SK-N-SH (cell line): ENCODE measurements around the gene SLC28A3.

Source experiments
- CTCF ChIP-seq: fragments of 200-600 bp; sonication (generic); IDR thresholded peaks from 2 replicates; pipeline ENCODE4 v1.6.1; 2017; ENCODE audit warnings: antibody characterized with exemption, mild to moderate bottlenecking, moderate library complexity
- FOXM1 ChIP-seq: IDR thresholded peaks from 2 replicates; pipeline ENCODE4 v1.4.0; 2012; ENCODE audit warnings: low read depth, mild to moderate bottlenecking
- GATA2 ChIP-seq: sonication (generic); formaldehyde crosslinking; IDR thresholded peaks from 2 replicates; pipeline ENCODE4 v1.5.0; 2020; ENCODE audit warnings: mild to moderate bottlenecking, missing genetic modification reagents
- NFIC ChIP-seq: IDR thresholded peaks from 2 replicates; pipeline ENCODE4 v1.4.0; 2012; ENCODE audit warnings: borderline replicate concordance
- NRF1 ChIP-seq: IDR thresholded peaks from 2 replicates; pipeline ENCODE4 v1.6.1; 2012; ENCODE audit warnings: low read depth, mild to moderate bottlenecking, low read length
- POLR2AphosphoS5 ChIP-seq: IDR thresholded peaks from 2 replicates; pipeline ENCODE4 v1.6.1; 2012; ENCODE audit warnings: low read depth, low read length
- SIN3A ChIP-seq: IDR thresholded peaks from 2 replicates; pipeline ENCODE4 v1.6.1; 2012; ENCODE audit warnings: low read depth, mild to moderate bottlenecking, low read length, moderate library complexity, borderline replicate concordance
- SMC3 ChIP-seq: IDR thresholded peaks from 2 replicates; pipeline ENCODE4 v1.6.1; 2012; ENCODE audit warnings: low read depth, low read length, improper control_type of control experiment
- TF ChIP-seq, protein P1 (sequence below): IDR thresholded peaks from 2 replicates; pipeline ENCODE4 v1.4.0; 2012; ENCODE audit warnings: low read depth
- TF ChIP-seq, protein P2 (sequence below): fragments of 150-350 bp; IDR thresholded peaks from 2 replicates; pipeline ENCODE4 v1.6.1; 2017; ENCODE audit warnings: antibody characterized with exemption, low read length, low read depth, borderline replicate concordance

DNA sequence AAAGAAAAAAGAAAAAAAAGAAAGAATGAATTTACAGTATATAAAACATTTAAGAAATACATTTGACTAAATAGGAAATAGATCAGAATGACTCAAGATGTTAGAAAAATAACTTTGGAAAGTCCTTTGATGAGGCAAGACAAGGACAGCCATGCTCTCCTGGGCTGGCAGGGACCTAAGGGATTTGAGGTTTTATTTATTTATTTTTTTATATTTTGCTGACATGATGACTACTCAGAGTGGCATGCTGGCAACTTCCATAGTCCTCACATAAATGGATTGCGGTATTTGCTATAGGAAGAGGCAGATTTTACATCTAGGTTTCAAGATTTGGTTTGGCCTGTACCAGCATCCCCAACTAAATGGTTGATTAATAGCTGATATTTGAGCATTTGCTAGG is 17.7 kb downstream of the SLC28A3 start:
- TF ChIP-seq CTCF (no peak), GATA2 (no peak), SMC3 (no peak), NFIC (no peak), POLR2AphosphoS5 (no peak), SIN3A (no peak), FOXM1 (no peak), NRF1 (no peak)
- TF ChIP-seq, protein P1, sequence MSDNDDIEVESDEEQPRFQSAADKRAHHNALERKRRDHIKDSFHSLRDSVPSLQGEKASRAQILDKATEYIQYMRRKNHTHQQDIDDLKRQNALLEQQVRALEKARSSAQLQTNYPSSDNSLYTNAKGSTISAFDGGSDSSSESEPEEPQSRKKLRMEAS, result no peak
- TF ChIP-seq, protein P2, sequence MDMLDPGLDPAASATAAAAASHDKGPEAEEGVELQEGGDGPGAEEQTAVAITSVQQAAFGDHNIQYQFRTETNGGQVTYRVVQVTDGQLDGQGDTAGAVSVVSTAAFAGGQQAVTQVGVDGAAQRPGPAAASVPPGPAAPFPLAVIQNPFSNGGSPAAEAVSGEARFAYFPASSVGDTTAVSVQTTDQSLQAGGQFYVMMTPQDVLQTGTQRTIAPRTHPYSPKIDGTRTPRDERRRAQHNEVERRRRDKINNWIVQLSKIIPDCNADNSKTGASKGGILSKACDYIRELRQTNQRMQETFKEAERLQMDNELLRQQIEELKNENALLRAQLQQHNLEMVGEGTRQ, result no peak
